Endothelial cell of umbilical vein (primary cell): ENCODE measurements around the gene C14orf132.

Experiments used
- CTCF ChIP-seq, 2 donors: IDR thresholded peaks; 1 replicate in 1 of 2; 2 replicates in 1 of 2; pipeline ENCODE4 v1.5.1; 2011; ENCODE audit warnings: low read length in 2 of 2, mild to moderate bottlenecking in 2 of 2, moderate library complexity in 2 of 2, control low read depth in 1 of 2, inconsistent platforms in 1 of 2, low read depth in 1 of 2; ENCODE audit not compliant: insufficient read depth in 1 of 2; ENCODE audit errors: extremely low read depth in 1 of 2
- EZH2 ChIP-seq: IDR thresholded peaks from 2 replicates; pipeline ENCODE4 v1.6.1; 2012; ENCODE audit warnings: borderline replicate concordance, low read depth, mild to moderate bottlenecking, moderate library complexity, low read length, inconsistent platforms; ENCODE audit not compliant: severe bottlenecking
- POLR2A ChIP-seq: IDR thresholded peaks from 2 replicates; pipeline ENCODE4 v1.6.1; 2012; ENCODE audit warnings: low read depth, mild to moderate bottlenecking, control low read depth, low read length
- POLR2AphosphoS5 ChIP-seq: IDR thresholded peaks from 2 replicates; pipeline ENCODE4 v1.6.1; 2012; ENCODE audit warnings: low read depth, mild to moderate bottlenecking, control low read depth, low read length, moderate library complexity; ENCODE audit not compliant: insufficient read depth

GRCh38 chr14:96011607-96012006 is 27.6 kb upstream of the C14orf132 start:
- TF ChIP-seq CTCF (IDR thresholded peaks at IDR 0.05; ENCODE audit: extremely low read depth in 1 of 2, insufficient read depth in 1 of 2, low read depth in 1 of 2, low read length in 2 of 2) (no peak), EZH2 (no peak), POLR2A (no peak), POLR2AphosphoS5 (no peak)
